GM12801 (cell line): ENCODE measurements around the gene CCDC187.

Experiments
- TF ChIP-seq, protein P1 (sequence below): IDR thresholded peaks from one replicate; pipeline ENCODE4 v1.5.1; 2011; ENCODE audit warnings: control low read depth; ENCODE audit not compliant: insufficient read length; ENCODE audit errors: extremely low read depth

CCDC187 gene

DNA sequence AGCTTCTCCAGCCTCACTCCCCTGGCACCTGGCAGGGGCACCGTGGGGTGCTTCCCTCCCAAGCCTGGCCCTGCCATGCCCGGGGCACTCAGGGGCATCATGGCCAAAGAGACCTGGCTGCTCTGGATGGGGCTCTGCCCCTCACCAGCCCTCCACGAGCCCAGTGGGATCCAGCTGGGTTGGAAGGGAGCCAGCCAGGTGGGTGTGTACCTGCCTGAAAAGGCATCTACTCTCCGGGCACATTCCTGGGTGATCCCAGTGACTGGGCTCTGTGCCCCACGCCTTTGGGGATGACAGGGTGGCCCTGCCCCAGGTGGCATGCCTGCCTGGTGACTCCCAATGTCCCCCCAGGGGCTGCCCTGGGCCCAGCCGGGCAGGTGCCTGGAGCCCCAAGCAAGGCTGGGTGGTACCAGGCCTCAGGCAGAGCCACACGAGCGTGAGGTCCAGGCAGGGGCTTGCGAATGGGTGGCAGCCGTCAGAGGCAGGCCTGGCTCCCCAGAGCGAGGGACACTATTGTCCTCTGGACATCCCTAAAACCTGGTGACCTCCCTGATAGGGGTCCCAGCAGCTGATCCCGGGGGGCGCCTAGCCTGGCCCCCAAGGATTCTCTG, 24.2 kb upstream of the CCDC187 start:
- TF ChIP-seq, protein P1, sequence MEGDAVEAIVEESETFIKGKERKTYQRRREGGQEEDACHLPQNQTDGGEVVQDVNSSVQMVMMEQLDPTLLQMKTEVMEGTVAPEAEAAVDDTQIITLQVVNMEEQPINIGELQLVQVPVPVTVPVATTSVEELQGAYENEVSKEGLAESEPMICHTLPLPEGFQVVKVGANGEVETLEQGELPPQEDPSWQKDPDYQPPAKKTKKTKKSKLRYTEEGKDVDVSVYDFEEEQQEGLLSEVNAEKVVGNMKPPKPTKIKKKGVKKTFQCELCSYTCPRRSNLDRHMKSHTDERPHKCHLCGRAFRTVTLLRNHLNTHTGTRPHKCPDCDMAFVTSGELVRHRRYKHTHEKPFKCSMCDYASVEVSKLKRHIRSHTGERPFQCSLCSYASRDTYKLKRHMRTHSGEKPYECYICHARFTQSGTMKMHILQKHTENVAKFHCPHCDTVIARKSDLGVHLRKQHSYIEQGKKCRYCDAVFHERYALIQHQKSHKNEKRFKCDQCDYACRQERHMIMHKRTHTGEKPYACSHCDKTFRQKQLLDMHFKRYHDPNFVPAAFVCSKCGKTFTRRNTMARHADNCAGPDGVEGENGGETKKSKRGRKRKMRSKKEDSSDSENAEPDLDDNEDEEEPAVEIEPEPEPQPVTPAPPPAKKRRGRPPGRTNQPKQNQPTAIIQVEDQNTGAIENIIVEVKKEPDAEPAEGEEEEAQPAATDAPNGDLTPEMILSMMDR = no peak

DNA sequence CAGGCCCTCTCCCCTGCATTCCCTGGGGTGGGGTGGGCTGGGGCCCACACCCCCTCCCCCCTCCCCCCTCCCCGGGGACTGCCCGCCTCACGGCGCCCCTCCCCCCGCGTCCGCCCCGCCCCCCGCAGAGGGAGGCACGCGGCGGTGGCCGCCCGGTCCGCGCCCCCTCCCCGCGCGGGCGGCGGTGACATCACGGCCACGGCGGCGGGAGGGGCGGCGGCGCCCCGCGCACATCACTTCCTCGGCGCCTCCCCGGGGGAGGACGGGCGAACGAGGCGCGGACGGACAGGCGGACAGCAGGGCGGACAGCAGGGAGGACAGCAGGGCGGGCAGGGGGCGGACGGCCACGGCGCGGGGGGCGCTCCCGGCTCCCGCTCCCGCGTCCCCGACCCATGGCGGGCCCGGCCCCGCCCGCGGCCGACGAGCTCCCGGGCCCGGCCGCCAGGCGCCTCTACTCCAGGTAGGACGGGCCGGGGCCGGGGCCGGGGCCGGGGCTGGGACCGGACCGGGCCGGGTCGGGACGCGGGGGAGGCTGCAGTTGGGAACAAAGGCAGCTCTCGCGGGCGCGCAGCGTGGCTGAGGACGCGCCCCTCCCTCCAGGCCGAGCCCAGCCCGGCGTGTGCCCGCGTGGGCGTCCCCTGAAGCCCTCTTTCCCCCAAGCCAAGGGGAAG, 23.5 kb upstream of the CCDC187 start, which contains the start of gene GPSM1:
GPSM1 (plus strand) TSS at position 236 of the 671 bp plus-strand sequence; CDS start at position 393, 157 bp downstream.
- TF ChIP-seq, protein P1 = no peak

DNA sequence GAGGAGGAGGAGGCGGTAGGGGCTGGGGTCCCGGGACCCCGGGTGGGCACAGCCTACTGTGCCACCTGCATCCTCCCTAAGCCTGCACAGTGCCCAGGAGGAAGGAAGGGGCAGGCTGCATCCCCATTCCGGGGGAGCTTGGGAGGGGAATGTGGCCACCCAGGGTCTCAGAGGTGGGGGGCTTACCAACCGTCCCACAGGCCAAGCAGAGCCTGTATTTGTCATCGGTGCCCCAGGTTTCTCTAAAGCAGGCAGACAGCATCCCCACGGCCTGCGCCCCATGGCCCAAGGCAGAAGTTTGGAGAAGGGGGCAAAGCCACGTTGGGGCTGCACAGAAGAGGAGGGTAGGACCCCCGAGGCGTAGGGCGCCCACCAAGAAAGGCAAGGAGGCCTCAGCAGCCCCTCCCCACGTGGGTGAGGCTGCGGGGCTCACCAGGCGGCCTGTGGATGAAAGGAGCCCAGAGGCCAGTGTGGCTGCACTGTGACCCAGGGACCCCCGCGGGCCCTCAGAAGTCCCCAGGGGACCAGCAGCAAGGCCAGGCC, 22.9 kb upstream of the CCDC187 start:
- TF ChIP-seq, protein P1 = no peak

DNA sequence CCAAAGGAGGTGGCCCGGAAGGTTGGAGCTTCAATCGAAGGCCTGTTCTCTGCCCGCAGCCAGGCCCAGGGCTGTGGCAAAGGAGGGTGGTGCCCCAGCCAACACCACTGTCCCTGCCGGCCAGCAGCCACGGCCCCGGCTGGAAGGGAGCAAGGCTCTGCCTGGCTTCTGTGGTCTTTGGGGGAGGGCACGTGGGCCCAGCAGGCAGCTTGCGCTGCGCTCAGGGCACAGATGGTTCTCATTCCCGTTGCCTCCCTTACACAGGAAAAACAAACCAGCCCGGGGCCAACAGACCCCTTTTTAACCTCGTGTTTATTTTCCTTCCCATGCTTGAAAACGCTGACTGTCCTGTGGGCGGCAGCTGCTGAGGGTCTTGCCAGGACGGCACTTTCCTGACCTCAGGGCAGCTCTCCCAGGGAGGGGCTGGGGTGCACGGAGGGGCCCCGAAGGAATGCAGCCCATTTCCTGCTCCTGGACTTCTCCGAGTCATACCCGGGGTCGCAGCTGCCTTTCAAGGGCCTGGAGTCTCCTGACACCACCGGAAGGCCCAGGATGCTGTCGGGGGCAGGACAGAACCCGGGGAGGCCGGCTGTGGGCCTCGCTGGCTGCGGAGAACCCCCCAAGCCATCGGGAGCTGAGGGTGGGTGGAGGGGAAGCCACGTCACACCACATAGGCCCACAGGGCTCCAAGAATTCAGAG, 22.3 kb upstream of the CCDC187 start:
- TF ChIP-seq, protein P1 = no peak

DNA sequence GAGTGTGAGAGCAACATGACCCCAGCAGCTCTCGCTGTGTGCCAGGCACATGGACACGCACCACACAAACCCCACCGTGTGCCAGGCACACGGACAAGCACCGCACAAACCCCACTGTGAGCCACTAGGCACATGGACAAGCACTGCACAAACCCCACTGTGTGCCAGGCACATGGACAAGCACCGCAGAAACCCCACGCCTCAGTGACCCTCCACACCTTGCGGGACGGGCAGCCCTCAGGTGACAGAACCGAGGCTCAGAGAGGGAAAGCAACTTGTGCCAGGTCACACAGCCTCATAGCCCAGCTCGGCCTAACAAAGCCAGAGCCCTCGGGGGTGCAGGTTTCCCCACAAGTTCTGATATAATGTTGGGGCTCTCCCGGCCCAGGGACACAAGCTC, 21.5 kb upstream of the CCDC187 start:
- TF ChIP-seq, protein P1 = no peak

DNA sequence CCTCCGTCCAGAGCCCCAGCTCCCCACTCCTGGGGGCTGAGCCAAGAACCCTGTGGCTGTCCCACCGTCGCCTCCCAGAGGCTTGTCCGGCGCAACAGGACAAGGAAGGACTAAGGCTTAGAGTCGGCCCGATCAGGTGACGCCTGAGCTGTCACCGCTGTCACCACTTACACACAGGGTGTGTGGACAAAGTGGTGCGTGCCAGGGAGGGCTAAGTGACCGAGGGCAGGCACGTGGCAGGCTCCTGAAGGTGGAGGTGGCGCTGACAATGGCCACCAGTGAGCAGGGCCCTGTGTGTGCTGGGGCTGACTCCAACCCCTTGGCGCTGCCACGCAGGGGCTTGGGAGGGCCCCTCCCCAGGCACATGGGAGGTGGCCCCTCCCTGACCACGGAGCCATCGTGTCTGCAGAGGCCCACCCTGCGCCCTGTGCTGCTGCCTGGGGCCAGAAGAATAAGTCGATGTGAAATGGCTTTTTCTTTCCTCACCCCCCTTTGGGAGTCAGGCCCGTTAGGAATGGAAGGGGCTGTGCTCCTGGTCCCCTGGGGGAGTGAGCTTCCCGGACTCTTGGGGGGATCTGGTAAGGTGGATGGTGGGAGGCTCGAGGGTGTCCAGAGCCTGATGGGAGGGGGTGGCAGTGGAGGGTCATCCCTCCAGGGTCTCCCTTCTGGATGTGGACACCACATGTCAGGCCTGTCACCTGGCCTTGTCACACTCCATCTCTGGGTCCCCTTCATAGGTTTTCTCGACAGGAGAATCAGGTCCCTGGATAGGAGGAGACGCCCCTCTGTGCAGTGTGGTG, 20.8 kb upstream of the CCDC187 start:
- TF ChIP-seq, protein P1 = no peak
